OCI-LY3 (cell line): ENCODE results near the gene MAGIX.

ENCODE experiments used
- EZH2phosphoT487 ChIP-seq: fragments of 200-600 bp; shearing (Covaris generic); IDR thresholded peaks from 2 replicates; pipeline ENCODE4 v1.6.1; 2018; ENCODE audit warnings: antibody characterized with exemption, mixed run types, low read depth
- TF ChIP-seq, protein P1 (sequence below): fragments of 200-600, 300-600 bp; sonication (generic); IDR thresholded peaks from 2 replicates; pipeline ENCODE4 v1.5.1; 2014; ENCODE audit warnings: antibody characterized with exemption, low read length, low read depth

GRCh38 chrX:49162620-49163019 lies at the start of gene MAGIX:
- TF ChIP-seq, protein P1, sequence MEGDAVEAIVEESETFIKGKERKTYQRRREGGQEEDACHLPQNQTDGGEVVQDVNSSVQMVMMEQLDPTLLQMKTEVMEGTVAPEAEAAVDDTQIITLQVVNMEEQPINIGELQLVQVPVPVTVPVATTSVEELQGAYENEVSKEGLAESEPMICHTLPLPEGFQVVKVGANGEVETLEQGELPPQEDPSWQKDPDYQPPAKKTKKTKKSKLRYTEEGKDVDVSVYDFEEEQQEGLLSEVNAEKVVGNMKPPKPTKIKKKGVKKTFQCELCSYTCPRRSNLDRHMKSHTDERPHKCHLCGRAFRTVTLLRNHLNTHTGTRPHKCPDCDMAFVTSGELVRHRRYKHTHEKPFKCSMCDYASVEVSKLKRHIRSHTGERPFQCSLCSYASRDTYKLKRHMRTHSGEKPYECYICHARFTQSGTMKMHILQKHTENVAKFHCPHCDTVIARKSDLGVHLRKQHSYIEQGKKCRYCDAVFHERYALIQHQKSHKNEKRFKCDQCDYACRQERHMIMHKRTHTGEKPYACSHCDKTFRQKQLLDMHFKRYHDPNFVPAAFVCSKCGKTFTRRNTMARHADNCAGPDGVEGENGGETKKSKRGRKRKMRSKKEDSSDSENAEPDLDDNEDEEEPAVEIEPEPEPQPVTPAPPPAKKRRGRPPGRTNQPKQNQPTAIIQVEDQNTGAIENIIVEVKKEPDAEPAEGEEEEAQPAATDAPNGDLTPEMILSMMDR = no peak
- TF ChIP-seq EZH2phosphoT487 = no peak
